ENCODE measurements around the gene KLK4. TPM values are rescaled to one million over a fixed set of nuclear protein-coding genes. Genes with fewer than 3 reads are reported as not detected.

Gene KLK4
- total RNA-seq, 4 donors from 2014 or later, result 0.59 to 1.2 TPM; not detected in 2

GRCh38 chr19:50894478-50895356 lies 16.5 kb downstream of the KLK4 start:
- H3K4me3 ChIP-seq, result no peak overlapping the region
- no peaks in the 10 kb centered on the region for H3K4me1 ChIP-seq
- H3K9me3 ChIP-seq, result no peaks in the 10 kb centered on the region
- H3K27me3 ChIP-seq, result no peaks in the 10 kb centered on the region
- H3K36me3 ChIP-seq, result no peaks in the 10 kb centered on the region
- no peak for TF ChIP-seq POLR2A (IDR thresholded peaks at IDR 0.05)
- no peak for TF ChIP-seq CTCF (IDR thresholded peaks at IDR 0.05)
- no peak for TF ChIP-seq EP300 (IDR thresholded peaks at IDR 0.05)
- no peak overlapping the region for H3K27ac ChIP-seq
- no peak for DNase-seq (ENCODE audit: low spot score in 2 of 2)
- WGBS, 2 donors, result 62 to 63% methylated on average over 10 of the region's 10 CpGs

- no peaks in the 10 kb centered on the region for H3K27me3 ChIP-seq
- no peak overlapping the region for H3K27ac ChIP-seq
- H3K36me3 ChIP-seq, result no peaks in the 10 kb centered on the region
- H3K4me3 ChIP-seq, result no peak overlapping the region
- TF ChIP-seq CTCF (IDR thresholded peaks at IDR 0.05) (no peak), EP300 (IDR thresholded peaks at IDR 0.05) (no peak)
- 89 to 90% methylated on average over 18 of the region's 18 CpGs for WGBS, 2 donors
- H3K9me3 ChIP-seq, result peaks cover 0 to under 1% (median 0%) of the 10 kb centered on the region in 4 donors
- DNase-seq (ENCODE audit: low spot score in 2 of 2), result no peak
- H3K4me1 ChIP-seq, result no peaks in the 10 kb centered on the region
Measured at GRCh38 chr19:50893047-50893736, 18.0 kb downstream of the KLK4 start.

GRCh38 chr19:50891253-50891625 lies 20.0 kb downstream of the KLK4 start:
- TF ChIP-seq CTCF (IDR thresholded peaks at IDR 0.05), result no peak
- TF ChIP-seq EP300 (IDR thresholded peaks at IDR 0.05), result no peak
- TF ChIP-seq POLR2A (IDR thresholded peaks at IDR 0.05), result no peak
- 81 to 85% methylated on average over 5 of the region's 5 CpGs for WGBS, 2 donors
- H3K4me1 ChIP-seq, result no peaks in the 10 kb centered on the region
- DNase-seq (ENCODE audit: low spot score in 2 of 2), result no peak
- no peak overlapping the region for H3K27ac ChIP-seq
- H3K4me3 ChIP-seq, result no peak overlapping the region
- H3K36me3 ChIP-seq, result no peaks in the 10 kb centered on the region
- H3K9me3 ChIP-seq, result peaks cover 0 to 4% (median 0%) of the 10 kb centered on the region in 4 donors
- no peaks in the 10 kb centered on the region for H3K27me3 ChIP-seq

GRCh38 chr19:50890422-50891252 lies 20.6 kb downstream of the KLK4 start:
- Histone ChIP-seq H3K36me3 (no peaks in the 10 kb centered on the region), H3K27me3 (no peaks in the 10 kb centered on the region), H3K4me3 (no peak overlapping the region), H3K27ac (no peak overlapping the region), H3K9me3 (peaks cover 0 to 4% (median 0%) of the 10 kb centered on the region in 4 donors), H3K4me1 (no peaks in the 10 kb centered on the region)
- no peak for TF ChIP-seq EP300 (IDR thresholded peaks at IDR 0.05)
- TF ChIP-seq CTCF (IDR thresholded peaks at IDR 0.05), result no peak
- TF ChIP-seq POLR2A (IDR thresholded peaks at IDR 0.05), result no peak
- DNase-seq (ENCODE audit: low spot score in 2 of 2), result no peak
- 28 to 59% methylated on average over 5 of the region's 5 CpGs for WGBS, 2 donors
